K562 (cell line): ENCODE data around the gene ZNF512B. TPM values are rescaled to one million over a fixed set of nuclear protein-coding genes. Genes with fewer than 3 reads are reported as not detected.

ENCODE experiments used
- ATAC-seq: fragments of 200-7000 bp; cut with Tn5 transposase; 3 replicates; pipeline ENCODE4 v1.9.1; 2020; ENCODE audit warnings: moderate library complexity
- BruUV-seq: library from RNA; stranded (reverse); fragments of 400-500 nt; replicated peaks from 2 replicates; lab custom pipeline; 2021; lab: Mats Ljungman, UMichigan
- CTCF ChIA-PET: fragments of 300-600 bp; formaldehyde crosslinking; extraction: SDS; loops from one replicate; lab custom pipeline; 2021; ENCODE audit warnings: low intra/inter-chr PET ratio; lab: Yijun Ruan, JAX
- POLR2A ChIA-PET: fragments of 300-600, 350-650 bp; sonication (Branson Sonifier 250); formaldehyde crosslinking; extraction: SDS; loops from one replicate; lab custom pipeline; 2021; ENCODE audit warnings: antibody characterized with exemption, inconsistent platforms; lab: Yijun Ruan, JAX
- DNase-seq, 4 experiments: peaks; one replicate each; pipeline versions ENCODE4 v3.0.0 to v3.0.0-alpha.2; 2011 to 2018; ENCODE audit warnings: low spot score in 3 of 4, mixed read lengths in 3 of 4; ENCODE audit errors: extremely low read depth in 1 of 4
- FAIRE-seq: peaks from 2 replicates; lab custom pipeline; 2011; peaks lifted over from hg19 to GRCh38; lab: Jason Lieb, UNC
- H2AFZ ChIP-seq: 2 replicates; pipeline ENCODE4 v1.6.0; 2011; ENCODE audit warnings: low read depth, low read length, control low read depth, inconsistent platforms
- H3K27ac ChIP-seq: fragments of 200-600 bp; 3 replicates; pipeline ENCODE4 v1.8.0; 2011; ENCODE audit warnings: low read depth, mild to moderate bottlenecking, control low read depth, inconsistent platforms, low read length, moderate library complexity, mixed read lengths; ENCODE audit errors: extremely low read depth
- H3K27me3 ChIP-seq, 2 experiments: fragments of 300-600 bp in 1 of 2; 2 replicates in 1 of 2; 3 replicates in 1 of 2; pipeline versions ENCODE4 v1.6.0 to v1.8.0; 2011; ENCODE audit warnings: inconsistent platforms in 2 of 2, low read length in 2 of 2, mild to moderate bottlenecking in 1 of 2, mixed read lengths in 1 of 2, moderate library complexity in 1 of 2; ENCODE audit not compliant: control insufficient read depth in 2 of 2, insufficient read depth in 2 of 2
- H3K36me3 ChIP-seq: fragments of 300-600 bp; 3 replicates; pipeline ENCODE4 v1.8.0; 2011; ENCODE audit warnings: mild to moderate bottlenecking, low read length, inconsistent platforms; ENCODE audit not compliant: control insufficient read depth, insufficient read depth
- H3K4me1 ChIP-seq, 2 experiments: fragments of 200-600 bp in 1 of 2; replicated peaks in 1 of 2; 2 replicates in 1 of 2; 3 replicates in 1 of 2; pipeline versions ENCODE4 v1.5.1 to v1.8.0; 2011; ENCODE audit warnings: inconsistent platforms in 2 of 2, low read length in 2 of 2, mild to moderate bottlenecking in 1 of 2, mixed read lengths in 1 of 2, moderate library complexity in 1 of 2; ENCODE audit not compliant: control insufficient read depth in 2 of 2, insufficient read depth in 2 of 2
- H3K4me2 ChIP-seq: 2 replicates; pipeline ENCODE4 v1.6.1; 2011; ENCODE audit warnings: low read length, control low read depth, inconsistent platforms, mixed read lengths; ENCODE audit not compliant: insufficient read depth
- H3K4me3 ChIP-seq: fragments of 200-600 bp; sonication (generic), shearing (Covaris generic); 2 replicates; pipeline ENCODE4 v1.5.1; 2016; ENCODE audit warnings: control low read depth, inconsistent platforms
- H3K79me2 ChIP-seq: fragments of 200-600 bp; 3 replicates; pipeline ENCODE4 v1.8.0; 2011; ENCODE audit warnings: low read length, inconsistent platforms; ENCODE audit not compliant: control insufficient read depth, insufficient read depth
- H3K9ac ChIP-seq, 2 experiments: 2 replicates each; pipeline versions ENCODE4 v1.6.0 to v1.6.1; 2011; ENCODE audit warnings: low read depth in 2 of 2, low read length in 2 of 2, control low read depth in 1 of 2, inconsistent platforms in 1 of 2, mild to moderate bottlenecking in 1 of 2, mixed read lengths in 1 of 2; ENCODE audit not compliant: insufficient read depth in 1 of 2
- H3K9me1 ChIP-seq: one replicate; pipeline ENCODE4 v1.6.0; 2011; ENCODE audit warnings: inconsistent platforms, mild to moderate bottlenecking, low read length, moderate library complexity; ENCODE audit not compliant: control insufficient read depth, insufficient read depth
- H3K9me3 ChIP-seq: replicated peaks from 2 replicates; pipeline ENCODE4 v1.5.1; 2011; ENCODE audit warnings: low read depth, low read length, inconsistent platforms; ENCODE audit not compliant: control insufficient read depth, insufficient read depth
- H4K20me1 ChIP-seq: replicated peaks from 2 replicates; pipeline ENCODE4 v1.6.1; 2011; ENCODE audit warnings: low read length, inconsistent platforms, mixed read lengths; ENCODE audit not compliant: control insufficient read depth, insufficient read depth
- HDGF ChIP-seq: fragments of 450-650 bp; IDR thresholded peaks from 2 replicates; pipeline ENCODE4 v1.6.1; 2016
- POLR2G ChIP-seq: fragments of 200-400 bp; formaldehyde crosslinking; IDR thresholded peaks from 2 replicates; pipeline ENCODE4 v1.6.1; 2017; ENCODE audit warnings: low read depth, mild to moderate bottlenecking, antibody characterized with exemption, low read length, moderate library complexity
- PTRF ChIP-seq: fragments of 450-650 bp; IDR thresholded peaks from 2 replicates; pipeline ENCODE4 v1.6.1; 2016; ENCODE audit warnings: mild to moderate bottlenecking, missing genetic modification characterization, missing compliant biosample characterization
- RBBP5 ChIP-seq: fragments of 200-600 bp; sonication (generic); IDR thresholded peaks from 2 replicates; pipeline ENCODE4 v1.6.1; 2012; ENCODE audit warnings: borderline replicate concordance, mild to moderate bottlenecking, low read length, control low read depth, inconsistent platforms; ENCODE audit not compliant: insufficient read depth, poor library complexity, severe bottlenecking
- WGBS: fragments of 100-300 bp; shearing (Covaris generic); methylation state at CpG from one replicate; pipeline ENCODE4 v1.1.6; 2016; ENCODE audit warnings: low coverage, mixed read lengths; ENCODE audit not compliant: insufficient coverage; ENCODE audit errors: missing lambda C conversion rate; 5-methylcytosine and 5-hydroxymethylcytosine counted together
- in situ Hi-C: fragments of 300-500 bp; cut with MboI; formaldehyde crosslinking; loops from 4 replicates; pipeline ENCODE4 v1.15.0; 2018; ENCODE audit warnings: inconsistent platforms, mixed read lengths
- intact Hi-C: fragments of 100-400 bp; cut with micrococcal nuclease; formaldehyde crosslinking; loops from 2 replicates; pipeline ENCODE4 v1.14.2; 2022
- polyA plus RNA-seq, 8 experiments: library from polyadenylated mRNA; depleted of rRNA in 4 of 8; stranded (reverse) in 5 of 8; unstranded in 3 of 8; fragments of >200 nt; fragmentation: Nextera tagmentation in 2 of 8; fragmentation: Illumina TruSeq in 1 of 8; extraction: Ambion mirVana in 2 of 8; extraction: Trizol in 1 of 8; gene quantifications; 2 replicates each; pipeline versions ENCODE4 v1.2.1 to v1.2.3, GENCODE V29; 2011 to 2014; ENCODE audit warnings: inconsistent platforms in 1 of 8, missing spikeins in 1 of 8
- total RNA-seq, 7 experiments: library from RNA; depleted of rRNA in 6 of 7; stranded (reverse); fragments of >200 nt in 6 of 7; fragmentation: Illumina TruSeq in 2 of 7; extraction: Trizol in 2 of 7; gene quantifications; 2 replicates each; pipeline versions ENCODE4 v1.2.1 to v1.2.3, GENCODE V29; 2011 to 2021; ENCODE audit warnings: low replicate concordance in 1 of 7
- TF ChIP-seq, protein P1 (sequence below): fragments of 250-450 bp; sonication (Bioruptor Pico); IDR thresholded peaks from 2 replicates; pipeline ENCODE4 v1.8.0; 2022; ENCODE audit warnings: moderate library complexity, mild to moderate bottlenecking, inconsistent platforms

ZNF512B gene
- total and polyA plus RNA-seq, 9 of the 15 experiments (the other 6 are each of a cell fraction or from before 2014, with no cell fraction given): 0.01 to 27.8 (median 8.2) TPM

DNA sequence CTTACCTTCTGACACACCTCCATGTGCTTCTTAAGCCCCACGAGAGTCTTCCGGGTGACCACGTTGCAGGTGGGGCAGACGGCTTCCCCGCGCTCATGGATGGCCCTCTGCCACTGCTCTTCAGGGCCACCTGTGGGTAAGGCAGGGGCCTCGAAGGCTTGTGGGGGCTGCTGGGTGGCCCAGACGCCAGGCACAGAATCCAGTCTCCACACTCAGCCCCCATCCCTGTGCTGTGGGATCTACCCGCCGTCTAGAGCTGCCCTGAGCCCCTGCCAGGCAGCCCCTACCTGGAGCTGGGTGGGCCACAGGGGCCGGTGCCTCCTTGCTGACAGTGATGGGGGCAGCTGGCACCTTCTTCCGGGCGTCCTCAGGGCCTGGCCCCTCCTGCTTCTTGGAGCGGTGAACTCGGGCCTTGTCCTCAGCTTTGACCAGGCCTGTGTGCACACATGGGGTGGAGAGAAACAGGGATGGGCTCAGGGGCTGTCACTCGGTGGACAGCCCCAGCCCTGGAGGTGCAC is 5.9 kb downstream of the ZNF512B start:
- FAIRE-seq: no peak
- no peaks in the 10 kb centered on the region for H4K20me1 ChIP-seq
- CTCF ChIA-PET: no interaction called here
- no peaks in the 10 kb centered on the region for H3K27me3 ChIP-seq
- no peaks in the 10 kb centered on the region for H3K9me3 ChIP-seq
- H3K9ac ChIP-seq: peak overlapping the region in 1 of 2 experiments; percentile 35; a peak in 1 of 4 replicates
- peaks cover 15% of the 10 kb centered on the region for H3K79me2 ChIP-seq
- no peak overlapping the region for H2AFZ ChIP-seq
- no peaks in the 10 kb centered on the region for H3K9me1 ChIP-seq
- no TSS peak for BruUV-seq
- no peak for ATAC-seq
- no peak overlapping the region for H3K27ac ChIP-seq
- H3K4me3 ChIP-seq: no peak overlapping the region
- peaks cover 77% of the 10 kb centered on the region; the same call in 2 of the 3 replicates for H3K36me3 ChIP-seq
- TF ChIP-seq RBBP5 (no peak), PTRF (tag) (no peak), POLR2G (peak; percentile 44), HDGF (no peak)
- TF ChIP-seq, protein P1, sequence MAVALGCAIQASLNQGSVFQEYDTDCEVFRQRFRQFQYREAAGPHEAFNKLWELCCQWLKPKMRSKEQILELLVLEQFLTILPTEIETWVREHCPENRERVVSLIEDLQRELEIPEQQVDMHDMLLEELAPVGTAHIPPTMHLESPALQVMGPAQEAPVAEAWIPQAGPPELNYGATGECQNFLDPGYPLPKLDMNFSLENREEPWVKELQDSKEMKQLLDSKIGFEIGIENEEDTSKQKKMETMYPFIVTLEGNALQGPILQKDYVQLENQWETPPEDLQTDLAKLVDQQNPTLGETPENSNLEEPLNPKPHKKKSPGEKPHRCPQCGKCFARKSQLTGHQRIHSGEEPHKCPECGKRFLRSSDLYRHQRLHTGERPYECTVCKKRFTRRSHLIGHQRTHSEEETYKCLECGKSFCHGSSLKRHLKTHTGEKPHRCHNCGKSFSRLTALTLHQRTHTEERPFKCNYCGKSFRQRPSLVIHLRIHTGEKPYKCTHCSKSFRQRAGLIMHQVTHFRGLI (CRISPR knock-in tag): no peak
- TF ChIP-seq, all 486 proteins: peak for 1
- intact Hi-C loops: no loop called here
- H3K4me1 ChIP-seq: peaks cover 4 to 52% of the 10 kb centered on the region in 2 experiments; a peak in 4 of 5 replicates
- POLR2A ChIA-PET: no interaction called here
- no peak for DNase-seq
- over 99% methylated on average over 12 of the region's 16 CpGs for WGBS
- H3K4me2 ChIP-seq: no peak overlapping the region
- in situ Hi-C loops: no loop called here
